BLaER1 (cell line): ENCODE results near the gene USP1.

Source experiments
- H3K27ac ChIP-seq: shearing (Covaris generic); formaldehyde crosslinking; 2 replicates; pipeline ENCODE4 v1.8.1; 2022
- H3K27me3 ChIP-seq: shearing (Covaris generic); formaldehyde crosslinking; 2 replicates; pipeline ENCODE4 v1.8.1; 2022
- H3K36me3 ChIP-seq: shearing (Covaris generic); formaldehyde crosslinking; 2 replicates; pipeline ENCODE4 v1.8.1; 2022
- H3K4me1 ChIP-seq: shearing (Covaris generic); formaldehyde crosslinking; 2 replicates; pipeline ENCODE4 v1.8.1; 2022
- H3K4me2 ChIP-seq: shearing (Covaris generic); formaldehyde crosslinking; 2 replicates; pipeline ENCODE4 v1.8.1; 2022
- H3K4me3 ChIP-seq: shearing (Covaris generic); formaldehyde crosslinking; 2 replicates; pipeline ENCODE4 v1.8.1; 2022
- H3K9ac ChIP-seq: shearing (Covaris generic); formaldehyde crosslinking; 2 replicates; pipeline ENCODE4 v1.8.1; 2022
- H3K9me3 ChIP-seq: shearing (Covaris generic); formaldehyde crosslinking; 2 replicates; pipeline ENCODE4 v1.8.1; 2022
- H4K20me1 ChIP-seq: shearing (Covaris generic); formaldehyde crosslinking; 2 replicates; pipeline ENCODE4 v1.8.1; 2022
- Cebpa-rat ChIP-seq: shearing (Covaris generic); IDR thresholded peaks from 2 replicates; pipeline ENCODE4 v1.8.1; 2022

USP1 gene, protein sequence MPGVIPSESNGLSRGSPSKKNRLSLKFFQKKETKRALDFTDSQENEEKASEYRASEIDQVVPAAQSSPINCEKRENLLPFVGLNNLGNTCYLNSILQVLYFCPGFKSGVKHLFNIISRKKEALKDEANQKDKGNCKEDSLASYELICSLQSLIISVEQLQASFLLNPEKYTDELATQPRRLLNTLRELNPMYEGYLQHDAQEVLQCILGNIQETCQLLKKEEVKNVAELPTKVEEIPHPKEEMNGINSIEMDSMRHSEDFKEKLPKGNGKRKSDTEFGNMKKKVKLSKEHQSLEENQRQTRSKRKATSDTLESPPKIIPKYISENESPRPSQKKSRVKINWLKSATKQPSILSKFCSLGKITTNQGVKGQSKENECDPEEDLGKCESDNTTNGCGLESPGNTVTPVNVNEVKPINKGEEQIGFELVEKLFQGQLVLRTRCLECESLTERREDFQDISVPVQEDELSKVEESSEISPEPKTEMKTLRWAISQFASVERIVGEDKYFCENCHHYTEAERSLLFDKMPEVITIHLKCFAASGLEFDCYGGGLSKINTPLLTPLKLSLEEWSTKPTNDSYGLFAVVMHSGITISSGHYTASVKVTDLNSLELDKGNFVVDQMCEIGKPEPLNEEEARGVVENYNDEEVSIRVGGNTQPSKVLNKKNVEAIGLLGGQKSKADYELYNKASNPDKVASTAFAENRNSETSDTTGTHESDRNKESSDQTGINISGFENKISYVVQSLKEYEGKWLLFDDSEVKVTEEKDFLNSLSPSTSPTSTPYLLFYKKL

DNA sequence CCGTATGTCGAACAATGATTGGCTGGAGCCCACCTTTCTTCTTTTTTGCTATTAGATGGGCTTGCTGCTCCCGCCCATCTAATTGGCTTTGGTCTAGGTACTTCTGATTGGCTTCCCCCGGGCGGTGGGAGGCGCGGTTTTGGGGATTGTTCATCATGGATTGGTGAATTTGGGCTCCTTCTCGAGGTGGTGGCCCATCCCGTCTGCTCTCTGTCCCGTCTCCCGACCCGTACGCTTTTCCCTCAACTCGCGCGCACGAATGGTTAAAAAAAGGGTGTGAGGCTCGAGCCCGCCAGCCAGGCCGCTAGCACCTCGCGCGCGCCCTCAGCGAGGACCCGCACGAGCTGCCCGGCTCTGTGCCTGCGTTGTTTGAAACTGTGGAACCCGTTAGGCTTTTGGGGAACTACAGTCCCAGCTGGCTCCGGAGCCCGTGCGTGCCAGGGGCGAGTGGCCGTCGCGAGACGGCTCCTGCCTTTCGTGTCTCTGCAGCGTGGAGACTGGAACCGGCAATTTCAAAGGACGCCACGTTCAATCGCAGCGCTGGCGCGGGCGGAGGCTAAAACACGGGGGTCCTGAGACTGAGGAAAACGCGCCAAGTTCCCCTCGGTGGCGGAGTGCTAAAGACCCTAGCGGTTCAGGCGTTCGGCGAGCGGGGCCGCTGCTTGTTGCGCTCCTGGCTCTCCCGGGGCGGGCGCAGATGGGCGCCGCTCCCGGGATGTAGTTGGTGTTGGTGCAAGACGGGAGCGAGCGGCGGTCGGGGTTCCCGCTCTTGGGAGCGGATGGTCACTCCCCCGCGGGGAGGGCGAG, at the start of gene USP1:
USP1 (plus strand) TSS at position 584 of the 807 bp plus-strand sequence. CDS start 2,819 bp downstream, outside the sequence.
- peaks cover 47% of the 10 kb centered on the region for H3K4me1 ChIP-seq
- peak within 1 kb of the TSS; percentile 95 for H3K4me2 ChIP-seq
- H3K36me3 ChIP-seq, result peaks cover 10% of the 10 kb centered on the region
- peak within 1 kb of the TSS; percentile 100 for H3K4me3 ChIP-seq
- no peaks in the 10 kb centered on the region for H3K9me3 ChIP-seq
- H4K20me1 ChIP-seq, result peaks cover 46% of the 10 kb centered on the region
- no peaks in the 10 kb centered on the region for H3K27me3 ChIP-seq
- TF ChIP-seq Cebpa-rat, result no peak
- H3K27ac ChIP-seq, result peak within 1 kb of the TSS; percentile 99
- peak within 1 kb of the TSS; percentile 97 for H3K9ac ChIP-seq

DNA sequence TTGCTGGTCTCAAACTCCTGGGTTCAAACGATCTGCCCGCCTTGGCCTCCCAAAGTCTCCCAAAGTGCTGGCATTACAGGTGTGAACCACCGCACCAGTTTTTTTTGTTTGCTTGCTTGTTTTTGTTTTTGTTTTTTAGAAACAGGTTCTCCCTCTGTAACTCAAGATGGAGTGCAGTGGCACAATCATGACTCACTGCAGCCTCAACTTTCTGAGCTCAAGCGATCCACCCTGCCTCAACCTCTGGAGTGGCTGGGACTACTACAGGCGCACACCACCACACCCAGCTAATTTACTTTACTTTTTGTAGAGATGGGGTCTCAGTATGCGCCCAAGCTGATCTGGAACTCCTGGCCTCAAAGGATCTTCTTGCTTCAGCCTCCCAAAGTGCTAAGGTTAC, 47.3 kb upstream of the USP1 start:
- Histone ChIP-seq H3K4me2 (no peak overlapping the region), H3K36me3 (no peaks in the 10 kb centered on the region), H3K4me3 (no peak overlapping the region), H3K27ac (no peak overlapping the region), H3K9me3 (no peaks in the 10 kb centered on the region), H4K20me1 (no peaks in the 10 kb centered on the region), H3K9ac (no peak overlapping the region), H3K4me1 (peaks cover 3% of the 10 kb centered on the region; the same call in 1 of the 2 replicates), H3K27me3 (no peaks in the 10 kb centered on the region)
- no peak for TF ChIP-seq Cebpa-rat

DNA sequence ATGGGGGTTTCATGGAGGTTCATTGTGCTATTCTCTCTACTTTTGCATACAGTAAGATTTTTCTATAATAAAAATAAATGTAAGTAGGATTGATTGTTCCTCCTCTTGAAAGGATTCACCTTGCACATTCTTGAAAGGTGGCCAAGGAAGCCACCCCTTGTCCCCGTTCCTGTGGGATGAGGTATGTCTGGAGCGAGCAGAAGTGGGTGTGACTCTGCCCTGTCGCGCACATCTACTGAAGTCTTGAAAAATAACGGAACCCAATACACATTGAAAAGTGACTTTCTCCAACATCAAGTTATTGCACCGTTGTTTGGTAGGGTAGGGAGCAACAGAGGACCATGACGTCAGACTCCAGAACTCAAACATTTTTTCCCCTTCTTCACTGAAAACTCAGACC, 46.8 kb upstream of the USP1 start:
- Histone ChIP-seq H3K27me3 (no peaks in the 10 kb centered on the region), H4K20me1 (no peaks in the 10 kb centered on the region), H3K9me3 (no peaks in the 10 kb centered on the region), H3K4me2 (no peak overlapping the region), H3K4me3 (no peak overlapping the region), H3K9ac (no peak overlapping the region), H3K27ac (no peak overlapping the region), H3K36me3 (no peaks in the 10 kb centered on the region), H3K4me1 (no peaks in the 10 kb centered on the region)
- no peak for TF ChIP-seq Cebpa-rat

DNA sequence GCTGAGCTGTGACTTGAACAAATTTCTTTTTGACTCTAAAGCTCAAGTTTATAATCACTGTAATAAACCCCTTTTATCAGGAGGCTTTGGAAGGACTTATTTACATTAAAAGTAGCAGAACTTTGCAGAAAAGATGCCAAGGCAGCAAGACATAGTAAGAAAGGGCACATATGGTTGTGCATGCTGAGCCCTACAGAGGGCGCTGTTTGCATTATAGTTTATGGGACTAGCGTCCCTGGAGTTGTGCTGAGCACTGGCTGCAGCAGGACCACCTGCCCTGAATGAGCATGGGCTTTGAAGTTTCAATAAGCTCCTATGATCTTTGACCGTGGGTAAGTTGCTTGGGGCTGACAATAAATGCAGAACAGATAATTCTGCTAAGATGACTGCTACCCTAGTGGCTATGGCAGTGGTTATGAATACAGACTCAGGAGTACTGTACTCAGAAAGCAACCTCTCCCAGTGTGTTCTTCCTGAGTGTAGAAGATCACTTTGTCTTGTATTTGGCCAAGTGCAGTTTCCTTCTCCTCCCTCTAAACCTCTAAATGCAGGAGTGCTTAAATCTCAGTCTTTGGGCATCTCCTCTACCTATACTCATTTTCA, 45.4 kb upstream of the USP1 start:
- Histone ChIP-seq H3K27ac (no peak overlapping the region), H3K9ac (no peak overlapping the region), H3K9me3 (no peaks in the 10 kb centered on the region), H3K4me3 (no peak overlapping the region), H3K36me3 (no peaks in the 10 kb centered on the region), H3K4me2 (no peak overlapping the region), H4K20me1 (no peaks in the 10 kb centered on the region), H3K4me1 (no peaks in the 10 kb centered on the region), H3K27me3 (no peaks in the 10 kb centered on the region)
- no peak for TF ChIP-seq Cebpa-rat

DNA sequence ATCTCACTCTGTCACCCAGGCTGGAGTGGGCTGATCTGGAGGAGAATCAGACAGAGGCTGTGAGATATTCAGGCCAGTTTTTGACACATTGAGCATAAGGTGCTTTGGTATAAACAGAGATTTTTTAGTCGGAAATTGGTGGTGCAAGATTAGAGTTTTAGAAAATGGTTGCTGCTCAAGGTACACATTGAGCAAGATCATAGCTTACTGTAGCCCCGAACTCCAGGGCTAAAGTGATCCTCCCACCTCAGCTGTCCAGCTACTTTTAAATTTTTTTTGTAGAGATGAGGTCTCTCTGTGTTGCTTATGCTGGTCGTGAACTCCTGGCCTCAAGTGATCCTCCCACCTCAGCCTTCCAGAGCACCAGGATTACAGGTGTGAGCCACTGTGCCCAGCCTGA, 43.9 kb upstream of the USP1 start:
- Histone ChIP-seq H3K27ac (no peak overlapping the region), H3K4me1 (no peaks in the 10 kb centered on the region), H3K36me3 (no peaks in the 10 kb centered on the region), H3K27me3 (no peaks in the 10 kb centered on the region), H3K9me3 (no peaks in the 10 kb centered on the region), H4K20me1 (no peaks in the 10 kb centered on the region), H3K4me2 (no peak overlapping the region), H3K4me3 (no peak overlapping the region), H3K9ac (no peak overlapping the region)
- no peak for TF ChIP-seq Cebpa-rat

DNA sequence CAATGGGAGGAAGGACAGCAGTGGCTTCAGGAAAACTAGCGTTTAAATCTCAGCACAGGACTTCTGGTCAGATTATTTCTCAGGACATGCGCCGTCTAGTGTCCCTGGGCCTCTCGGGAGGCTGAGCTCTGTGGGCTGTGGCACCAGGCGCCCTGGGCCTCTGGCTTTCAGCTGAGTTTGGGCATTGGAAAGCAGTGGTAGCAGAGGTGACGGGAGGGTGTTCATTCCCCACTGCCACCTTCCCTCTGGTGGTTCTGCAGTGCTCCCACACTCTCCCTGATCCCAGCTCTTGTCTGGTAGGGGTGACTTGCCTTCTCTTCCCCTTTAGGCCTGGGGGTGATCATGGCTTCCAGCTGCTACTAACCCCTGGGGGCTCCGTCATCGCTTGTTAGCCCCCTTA, 42.2 kb upstream of the USP1 start:
- TF ChIP-seq Cebpa-rat, result no peak
- Histone ChIP-seq H3K36me3 (no peaks in the 10 kb centered on the region), H3K4me2 (no peak overlapping the region), H3K9ac (no peak overlapping the region), H4K20me1 (no peaks in the 10 kb centered on the region), H3K4me1 (no peaks in the 10 kb centered on the region), H3K4me3 (no peak overlapping the region), H3K9me3 (no peaks in the 10 kb centered on the region), H3K27me3 (no peaks in the 10 kb centered on the region), H3K27ac (no peak overlapping the region)

DNA sequence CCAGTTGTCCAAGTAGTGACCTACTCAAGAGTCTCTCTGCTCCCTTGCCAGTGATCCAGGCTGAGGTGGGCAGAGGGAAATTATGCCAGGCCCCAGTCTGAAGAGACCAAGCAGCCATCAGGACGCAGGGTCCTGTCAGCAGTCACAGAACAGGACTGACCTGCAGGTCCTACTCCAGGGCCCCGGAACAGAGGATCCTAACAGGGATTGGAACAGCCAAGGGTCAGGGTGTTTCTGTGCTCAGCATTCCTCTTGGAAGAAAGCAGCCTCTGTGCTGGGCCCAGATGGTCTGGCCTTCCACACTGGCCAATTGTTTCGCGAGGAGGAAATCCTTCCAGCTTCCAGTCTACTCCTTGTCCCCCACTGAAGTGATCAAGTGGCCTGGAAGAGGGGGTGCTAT, 41.6 kb upstream of the USP1 start:
- no peak overlapping the region for H3K4me2 ChIP-seq
- no peaks in the 10 kb centered on the region for H3K9me3 ChIP-seq
- no peaks in the 10 kb centered on the region for H3K4me1 ChIP-seq
- H3K9ac ChIP-seq, result no peak overlapping the region
- H3K4me3 ChIP-seq, result no peak overlapping the region
- H3K27ac ChIP-seq, result no peak overlapping the region
- no peaks in the 10 kb centered on the region for H3K27me3 ChIP-seq
- no peaks in the 10 kb centered on the region for H4K20me1 ChIP-seq
- TF ChIP-seq Cebpa-rat, result no peak
- H3K36me3 ChIP-seq, result no peaks in the 10 kb centered on the region

DNA sequence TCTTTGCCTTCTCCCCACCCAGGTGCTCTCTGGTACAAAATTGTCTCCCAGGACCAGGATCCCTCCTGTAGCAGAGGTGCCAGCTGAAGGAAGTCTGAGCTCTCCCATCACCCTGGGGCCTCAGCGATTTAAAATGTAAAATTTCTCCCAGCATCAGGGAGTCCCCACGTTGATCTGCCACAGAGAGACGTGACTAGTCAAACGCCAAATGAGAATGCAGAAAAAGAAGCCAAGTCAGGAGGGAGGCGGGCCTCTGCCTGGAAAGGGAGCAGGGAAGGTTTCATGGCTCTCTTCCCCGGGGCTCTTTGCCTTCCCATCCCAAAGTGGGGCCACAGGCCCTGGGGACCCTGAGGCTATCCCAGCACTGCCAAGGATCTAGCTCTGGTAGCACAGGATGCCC, 40.0 kb upstream of the USP1 start:
- no peak overlapping the region for H3K4me2 ChIP-seq
- H3K4me3 ChIP-seq, result no peak overlapping the region
- no peak overlapping the region for H3K27ac ChIP-seq
- no peaks in the 10 kb centered on the region for H3K4me1 ChIP-seq
- no peak overlapping the region for H3K9ac ChIP-seq
- no peaks in the 10 kb centered on the region for H3K27me3 ChIP-seq
- H4K20me1 ChIP-seq, result no peaks in the 10 kb centered on the region
- no peak for TF ChIP-seq Cebpa-rat
- no peaks in the 10 kb centered on the region for H3K9me3 ChIP-seq
- H3K36me3 ChIP-seq, result no peaks in the 10 kb centered on the region

DNA sequence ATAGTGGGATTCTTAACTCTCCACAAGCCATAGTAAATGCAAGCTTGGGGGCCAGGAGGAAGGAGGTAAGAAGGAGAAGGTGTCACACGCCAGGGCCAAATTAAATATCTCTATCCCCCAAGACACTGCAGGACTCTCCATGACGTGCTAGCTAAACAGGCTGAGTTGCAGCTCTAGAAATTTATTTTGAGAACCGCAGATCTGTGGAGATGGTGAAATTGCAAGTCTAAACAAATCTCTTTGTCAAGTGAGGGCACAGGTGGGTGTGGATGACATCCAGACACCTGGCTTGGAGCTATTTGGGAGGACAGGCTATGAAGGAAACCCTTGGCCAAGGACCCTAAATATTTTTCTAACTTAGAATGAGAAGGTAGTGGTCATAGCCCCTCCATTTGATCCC, 39.5 kb upstream of the USP1 start:
- Histone ChIP-seq H3K4me2 (no peak overlapping the region), H3K27ac (no peak overlapping the region), H3K9ac (no peak overlapping the region), H3K9me3 (no peaks in the 10 kb centered on the region), H4K20me1 (no peaks in the 10 kb centered on the region), H3K4me3 (no peak overlapping the region), H3K36me3 (no peaks in the 10 kb centered on the region), H3K27me3 (no peaks in the 10 kb centered on the region), H3K4me1 (no peaks in the 10 kb centered on the region)
- TF ChIP-seq Cebpa-rat, result no peak
